ENCODE measurements around the gene KRTAP20-1. TPM values are rescaled to one million over a fixed set of nuclear protein-coding genes. Genes with fewer than 3 reads are reported as not detected.

Gene KRTAP20-1, protein sequence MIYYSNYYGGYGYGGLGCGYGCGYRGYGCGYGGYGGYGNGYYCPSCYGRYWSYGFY
- not detected for polyA plus RNA-seq (2013, experiment 1 of 2)
- polyA plus RNA-seq (2013, experiment 2 of 2) = not detected

DNA sequence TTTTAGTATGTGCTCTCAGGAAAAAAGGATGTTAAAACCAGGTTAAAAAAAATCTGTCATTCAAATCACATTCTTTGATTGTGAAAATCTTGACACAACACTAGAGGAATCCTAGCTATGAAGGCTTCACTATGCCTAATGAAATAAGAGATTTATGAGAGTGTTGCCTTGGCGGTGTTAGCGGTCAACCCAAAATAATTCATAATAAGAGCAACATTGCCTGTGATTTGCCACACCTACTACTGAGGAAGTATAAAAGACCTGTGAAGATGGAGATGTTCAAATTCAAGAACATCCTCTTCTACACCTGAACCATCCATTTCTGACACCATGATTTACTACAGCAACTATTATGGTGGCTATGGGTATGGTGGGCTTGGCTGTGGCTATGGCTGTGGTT lies at the start of gene KRTAP20-1:
TSS of gene KRTAP20-1 (plus strand) at position 301 of the 400 bp plus-strand sequence. CDS start at position 331, 30 bp downstream.
- no peak within 1 kb of the TSS for H2BK5ac ChIP-seq (ENCODE audit: low read depth, low read length, poor library complexity, severe bottlenecking)
- no peak for DNase-seq
- H2AFZ ChIP-seq (ENCODE audit: low read depth, low read length) = no peak within 1 kb of the TSS
- H3K18ac ChIP-seq (ENCODE audit: low read depth in 1 of 2, low read length in 2 of 2) = no peak within 1 kb of the TSS
- H3K9ac ChIP-seq (ENCODE audit: low read length) = no peak within 1 kb of the TSS
- no peak within 1 kb of the TSS for H4K8ac ChIP-seq (ENCODE audit: low read length)
- no peak within 1 kb of the TSS for H2AK5ac ChIP-seq (ENCODE audit: low read length, severe bottlenecking)
- no peak within 1 kb of the TSS for H3K4ac ChIP-seq (ENCODE audit: low read depth in 1 of 2, low read length in 2 of 2)
- H2BK120ac ChIP-seq (ENCODE audit: low read depth, low read length) = no peak within 1 kb of the TSS
- no peak within 1 kb of the TSS for H2BK15ac ChIP-seq (ENCODE audit: low read depth, poor library complexity, severe bottlenecking)
- H3K4me3 ChIP-seq (ENCODE audit: insufficient read depth in 1 of 2, low read depth in 1 of 2, low read length in 2 of 2) = no peak within 1 kb of the TSS
- H3K14ac ChIP-seq (ENCODE audit: low read length in 2 of 2) = no peak within 1 kb of the TSS
- H3K79me1 ChIP-seq (replicated peaks; ENCODE audit: low read length, poor library complexity, severe bottlenecking) = no peaks in the 10 kb centered on the region
- 80% methylated on average over 1 of the region's 2 CpGs for WGBS
- H3K27me3 ChIP-seq (ENCODE audit: control insufficient read depth in 1 of 2, insufficient read depth in 1 of 2, low read length in 2 of 2) = no peaks in the 10 kb centered on the region
- no peak within 1 kb of the TSS for H3K27ac ChIP-seq (ENCODE audit: low read length, poor library complexity, severe bottlenecking)
- H3K4me2 ChIP-seq (ENCODE audit: low read length, poor library complexity, severe bottlenecking) = no peak within 1 kb of the TSS
- no peak within 1 kb of the TSS for H4K91ac ChIP-seq (ENCODE audit: low read length)
- no peaks in the 10 kb centered on the region for H3K36me3 ChIP-seq (ENCODE audit: control insufficient read depth in 1 of 2, insufficient read depth in 2 of 2, low read depth in 1 of 2, low read length in 2 of 2)
- H3K9me3 ChIP-seq (ENCODE audit: control insufficient read depth, low read length) = peaks cover 9% of the 10 kb centered on the region
- H3K23ac ChIP-seq (ENCODE audit: low read length in 2 of 2) = no peak within 1 kb of the TSS
- H3K4me1 ChIP-seq (ENCODE audit: control insufficient read depth, insufficient read depth, low read depth, low read length) = no peaks in the 10 kb centered on the region
- no peak within 1 kb of the TSS for H2BK12ac ChIP-seq (ENCODE audit: low read length in 2 of 2)

- H2AK5ac ChIP-seq (ENCODE audit: low read length, severe bottlenecking) = no peak overlapping the region
- H3K9me3 ChIP-seq (ENCODE audit: control insufficient read depth, low read length) = no peaks in the 10 kb centered on the region
- H3K4me3 ChIP-seq (ENCODE audit: insufficient read depth in 1 of 2, low read depth in 1 of 2, low read length in 2 of 2) = no peak overlapping the region
- H4K91ac ChIP-seq (ENCODE audit: low read length) = no peak overlapping the region
- H2BK15ac ChIP-seq (ENCODE audit: low read depth, poor library complexity, severe bottlenecking) = no peak overlapping the region
- H3K4me2 ChIP-seq (ENCODE audit: low read length, poor library complexity, severe bottlenecking) = no peak overlapping the region
- no peak overlapping the region for H3K18ac ChIP-seq (ENCODE audit: low read depth in 1 of 2, low read length in 2 of 2)
- H3K27ac ChIP-seq (ENCODE audit: low read length, poor library complexity, severe bottlenecking) = no peak overlapping the region
- H3K9ac ChIP-seq (ENCODE audit: low read length) = no peak overlapping the region
- no peak overlapping the region for H4K8ac ChIP-seq (ENCODE audit: low read length)
- no peak overlapping the region for H2BK12ac ChIP-seq (ENCODE audit: low read length in 2 of 2)
- DNase-seq = no peak
- no peak overlapping the region for H2BK120ac ChIP-seq (ENCODE audit: low read depth, low read length)
- H3K36me3 ChIP-seq (ENCODE audit: control insufficient read depth in 1 of 2, insufficient read depth in 2 of 2, low read depth in 1 of 2, low read length in 2 of 2) = no peaks in the 10 kb centered on the region
- no peak overlapping the region for H3K14ac ChIP-seq (ENCODE audit: low read length in 2 of 2)
- H3K4me1 ChIP-seq (ENCODE audit: control insufficient read depth, insufficient read depth, low read depth, low read length) = no peaks in the 10 kb centered on the region
- no peaks in the 10 kb centered on the region for H3K79me1 ChIP-seq (replicated peaks; ENCODE audit: low read length, poor library complexity, severe bottlenecking)
- no peaks in the 10 kb centered on the region for H3K27me3 ChIP-seq (ENCODE audit: control insufficient read depth in 1 of 2, insufficient read depth in 1 of 2, low read length in 2 of 2)
- no peak overlapping the region for H3K23ac ChIP-seq (ENCODE audit: low read length in 2 of 2)
- H2AFZ ChIP-seq (ENCODE audit: low read depth, low read length) = no peak overlapping the region
- H3K4ac ChIP-seq (ENCODE audit: low read depth in 1 of 2, low read length in 2 of 2) = no peak overlapping the region
- no peak overlapping the region for H2BK5ac ChIP-seq (ENCODE audit: low read depth, low read length, poor library complexity, severe bottlenecking)
These were observed 48.6 kb upstream of the KRTAP20-1 start for GRCh38 chr21:30567617-30568016.

- no peak overlapping the region for H4K91ac ChIP-seq (ENCODE audit: low read length)
- no peak overlapping the region for H3K23ac ChIP-seq (ENCODE audit: low read length in 2 of 2)
- no peak overlapping the region for H4K8ac ChIP-seq (ENCODE audit: low read length)
- H3K9me3 ChIP-seq (ENCODE audit: control insufficient read depth, low read length) = peaks cover 5% of the 10 kb centered on the region
- no peak overlapping the region for H3K27ac ChIP-seq (ENCODE audit: low read length, poor library complexity, severe bottlenecking)
- H3K4ac ChIP-seq (ENCODE audit: low read depth in 1 of 2, low read length in 2 of 2) = no peak overlapping the region
- no peak overlapping the region for H3K4me2 ChIP-seq (ENCODE audit: low read length, poor library complexity, severe bottlenecking)
- H2BK120ac ChIP-seq (ENCODE audit: low read depth, low read length) = no peak overlapping the region
- H3K79me1 ChIP-seq (replicated peaks; ENCODE audit: low read length, poor library complexity, severe bottlenecking) = no peaks in the 10 kb centered on the region
- DNase-seq = no peak
- no peak overlapping the region for H3K14ac ChIP-seq (ENCODE audit: low read length in 2 of 2)
- no peak overlapping the region for H3K18ac ChIP-seq (ENCODE audit: low read depth in 1 of 2, low read length in 2 of 2)
- H3K27me3 ChIP-seq (ENCODE audit: control insufficient read depth in 1 of 2, insufficient read depth in 1 of 2, low read length in 2 of 2) = no peaks in the 10 kb centered on the region
- no peak overlapping the region for H2AFZ ChIP-seq (ENCODE audit: low read depth, low read length)
- no peak overlapping the region for H3K4me3 ChIP-seq (ENCODE audit: insufficient read depth in 1 of 2, low read depth in 1 of 2, low read length in 2 of 2)
- no peak overlapping the region for H3K9ac ChIP-seq (ENCODE audit: low read length)
- no peaks in the 10 kb centered on the region for H3K4me1 ChIP-seq (ENCODE audit: control insufficient read depth, insufficient read depth, low read depth, low read length)
- no peak overlapping the region for H2BK12ac ChIP-seq (ENCODE audit: low read length in 2 of 2)
- no peak overlapping the region for H2BK15ac ChIP-seq (ENCODE audit: low read depth, poor library complexity, severe bottlenecking)
- no peaks in the 10 kb centered on the region for H3K36me3 ChIP-seq (ENCODE audit: control insufficient read depth in 1 of 2, insufficient read depth in 2 of 2, low read depth in 1 of 2, low read length in 2 of 2)
- no peak overlapping the region for H2BK5ac ChIP-seq (ENCODE audit: low read depth, low read length, poor library complexity, severe bottlenecking)
- H2AK5ac ChIP-seq (ENCODE audit: low read length, severe bottlenecking) = no peak overlapping the region
These were observed 38.5 kb upstream of the KRTAP20-1 start for GRCh38 chr21:30577766-30578165.

GRCh38 chr21:30579346-30579745 lies 36.9 kb upstream of the KRTAP20-1 start:
- no peak overlapping the region for H4K91ac ChIP-seq (ENCODE audit: low read length)
- H3K27ac ChIP-seq (ENCODE audit: low read length, poor library complexity, severe bottlenecking) = no peak overlapping the region
- H2BK15ac ChIP-seq (ENCODE audit: low read depth, poor library complexity, severe bottlenecking) = no peak overlapping the region
- no peak overlapping the region for H2BK12ac ChIP-seq (ENCODE audit: low read length in 2 of 2)
- no peak overlapping the region for H2AFZ ChIP-seq (ENCODE audit: low read depth, low read length)
- H3K79me1 ChIP-seq (replicated peaks; ENCODE audit: low read length, poor library complexity, severe bottlenecking) = no peaks in the 10 kb centered on the region
- H3K23ac ChIP-seq (ENCODE audit: low read length in 2 of 2) = no peak overlapping the region
- no peak overlapping the region for H3K9ac ChIP-seq (ENCODE audit: low read length)
- H3K9me3 ChIP-seq (ENCODE audit: control insufficient read depth, low read length) = peaks cover 5% of the 10 kb centered on the region
- H3K4me3 ChIP-seq (ENCODE audit: insufficient read depth in 1 of 2, low read depth in 1 of 2, low read length in 2 of 2) = no peak overlapping the region
- H2AK5ac ChIP-seq (ENCODE audit: low read length, severe bottlenecking) = no peak overlapping the region
- no peak overlapping the region for H3K18ac ChIP-seq (ENCODE audit: low read depth in 1 of 2, low read length in 2 of 2)
- H3K36me3 ChIP-seq (ENCODE audit: control insufficient read depth in 1 of 2, insufficient read depth in 2 of 2, low read depth in 1 of 2, low read length in 2 of 2) = no peaks in the 10 kb centered on the region
- no peak overlapping the region for H3K4me2 ChIP-seq (ENCODE audit: low read length, poor library complexity, severe bottlenecking)
- H3K4ac ChIP-seq (ENCODE audit: low read depth in 1 of 2, low read length in 2 of 2) = no peak overlapping the region
- H3K14ac ChIP-seq (ENCODE audit: low read length in 2 of 2) = no peak overlapping the region
- no peak for DNase-seq
- no peaks in the 10 kb centered on the region for H3K4me1 ChIP-seq (ENCODE audit: control insufficient read depth, insufficient read depth, low read depth, low read length)
- no peak overlapping the region for H2BK5ac ChIP-seq (ENCODE audit: low read depth, low read length, poor library complexity, severe bottlenecking)
- no peak overlapping the region for H4K8ac ChIP-seq (ENCODE audit: low read length)
- no peaks in the 10 kb centered on the region for H3K27me3 ChIP-seq (ENCODE audit: control insufficient read depth in 1 of 2, insufficient read depth in 1 of 2, low read length in 2 of 2)
- 63% methylated on average over 1 of the region's 1 CpG for WGBS
- H2BK120ac ChIP-seq (ENCODE audit: low read depth, low read length) = no peak overlapping the region
